Psoas muscle (tissue), 8 donors: ENCODE data around the gene B4GALT7. TPM values are rescaled to one million over a fixed set of nuclear protein-coding genes. Genes with fewer than 3 reads are reported as not detected.

Experiments
- ATAC-seq, 4 donors: fragments of 200-7000 bp; cut with Tn5 transposase; one replicate each; pipeline ENCODE4 v1.9.1; 2020; ENCODE audit warnings: moderate library complexity in 3 of 4, mild to moderate bottlenecking in 2 of 4
- DNase-seq, 2 donors: peaks; one replicate each; pipeline ENCODE4 v3.0.0-alpha.2; 2020
- H3K27ac ChIP-seq: fragments of 200-600 bp; one replicate; pipeline ENCODE4 v1.8.0; 2022
- H3K27me3 ChIP-seq, 3 donors: fragments of 200-600 bp in 1 of 3; one replicate each; pipeline versions ENCODE4 v1.6.1 to v1.8.0; 2013 to 2022; ENCODE audit warnings: low read length in 2 of 3, mild to moderate bottlenecking in 2 of 3, moderate library complexity in 1 of 3; ENCODE audit not compliant: insufficient read depth in 3 of 3
- H3K36me3 ChIP-seq, 2 donors: fragments of 200-600 bp in 1 of 2; one replicate each; pipeline versions ENCODE4 v1.6.1 to v1.8.0; 2013 to 2022; ENCODE audit warnings: low read depth in 1 of 2, mild to moderate bottlenecking in 1 of 2, moderate library complexity in 1 of 2; ENCODE audit not compliant: insufficient read depth in 1 of 2
- H3K4me1 ChIP-seq: fragments of 200-600 bp; one replicate; pipeline ENCODE4 v1.8.0; 2022
- H3K4me3 ChIP-seq: fragments of 200-600 bp; one replicate; pipeline ENCODE4 v1.8.0; 2022; ENCODE audit warnings: mild to moderate bottlenecking
- H3K9me3 ChIP-seq: fragments of 200-600 bp; one replicate; pipeline ENCODE4 v1.8.0; 2022
- CTCF ChIP-seq: fragments of 200-600 bp; IDR thresholded peaks from one replicate; pipeline ENCODE4 v1.8.0; 2022; ENCODE audit warnings: antibody characterized with exemption
- WGBS, 3 donors: extraction: QIAGEN DNeasy Blood & Tissue Kit; methylation state at CpG; one replicate each; pipeline versions ENCODE4 v1.1.6 to v1.1.7; 2013; 5-methylcytosine and 5-hydroxymethylcytosine counted together
- intact Hi-C, 2 donors: fragments of 100-400 bp; cut with DNase I; formaldehyde crosslinking; loops; one replicate each; pipeline versions ENCODE4 v1.11.0 to v1.14.2; 2022
- polyA plus RNA-seq, 3 donors: library from polyadenylated mRNA; stranded (reverse); fragments of 200-250 nt; gene quantifications; one replicate each; pipeline ENCODE4 v1.2.3, GENCODE V29; 2013
- total RNA-seq, 4 donors: library from RNA; stranded (reverse); fragmentation: NEBNext Ultra II Directional in 2 of 4; extraction: Animal tissue kit (Norgen Biotek cat#: 25700) in 2 of 4; gene quantifications; one replicate each; pipeline versions ENCODE4 v1.2.1 to v1.2.4, GENCODE V29; 2021 to 2023
- donor health status: healthy with polysubstance abuse.
- donor health status: DM: no; HTN: no; CAD: no; lungs with moderate emphysema.
- donor health status: Bipolar disorder and iron deficiency.
- donor health status: healthy.
- donor health status: DM: yes; HTN: yes; CAD: no.
- donor health status: DM: no; HTN: no; CAD: no.
- donor health status: DM: no; HTN: no; CAD: no.
- donor health status: DM: yes; HTN: yes; CAD: no.

Gene B4GALT7
- total and polyA plus RNA-seq, 7 donors: 12.7 to 23.1 (median 14.7) TPM

- 30 to 67% (median 51%) methylated on average over 1 of the region's 1 CpG for WGBS, 3 donors
- H3K9me3 ChIP-seq: no peaks in the 10 kb centered on the region
- H3K4me3 ChIP-seq: no peak overlapping the region
- TF ChIP-seq CTCF: no peak
- ATAC-seq (no peak), DNase-seq (no peak)
- H3K27ac ChIP-seq: no peak overlapping the region
- no peaks in the 10 kb centered on the region for H3K36me3 ChIP-seq
- H3K4me1 ChIP-seq: no peaks in the 10 kb centered on the region
- peaks cover 0 to 2% (median 0%) of the 10 kb centered on the region in 3 donors for H3K27me3 ChIP-seq
- intact Hi-C loops: no loop called here
These were observed 24.4 kb upstream of the B4GALT7 start for GRCh38 chr5:177575488-177575887.

GRCh38 chr5:177576169-177576568 lies 23.8 kb upstream of the B4GALT7 start:
- Histone ChIP-seq H3K4me3 (no peak overlapping the region), H3K27me3 (peaks cover 0 to 2% (median 0%) of the 10 kb centered on the region in 3 donors), H3K4me1 (no peaks in the 10 kb centered on the region), H3K9me3 (no peaks in the 10 kb centered on the region), H3K27ac (no peak overlapping the region), H3K36me3 (no peaks in the 10 kb centered on the region)
- TF ChIP-seq CTCF: no peak
- no peak for DNase-seq
- ATAC-seq: no peak
- intact Hi-C loops: no loop called here
- 68 to 82% (median 80%) methylated on average over 10 of the region's 10 CpGs for WGBS, 3 donors

- Histone ChIP-seq H3K27ac (no peak overlapping the region), H3K36me3 (no peaks in the 10 kb centered on the region), H3K27me3 (peaks cover 0 to 2% (median 0%) of the 10 kb centered on the region in 3 donors), H3K4me3 (no peak overlapping the region), H3K4me1 (no peaks in the 10 kb centered on the region), H3K9me3 (no peaks in the 10 kb centered on the region)
- DNase-seq: no peak
- ATAC-seq: no peak
- intact Hi-C loops: no loop called here
- no peak for TF ChIP-seq CTCF
- WGBS, 3 donors: 87 to 91% (median 88%) methylated on average over 8 of the region's 8 CpGs
These were observed 21.6 kb upstream of the B4GALT7 start for GRCh38 chr5:177578316-177578715.

- no peak for TF ChIP-seq CTCF
- no peak for ATAC-seq
- DNase-seq: no peak
- H3K9me3 ChIP-seq: no peaks in the 10 kb centered on the region
- 25 to 31% (median 29%) methylated on average over 13 of the region's 13 CpGs for WGBS, 3 donors
- H3K27me3 ChIP-seq: peaks cover 0 to 16% (median 3%) of the 10 kb centered on the region in 3 donors
- H3K4me1 ChIP-seq: peaks cover 7% of the 10 kb centered on the region
- no peak overlapping the region for H3K4me3 ChIP-seq
- peaks cover 0 to 5% of the 10 kb centered on the region in 2 donors for H3K36me3 ChIP-seq
- no peak overlapping the region for H3K27ac ChIP-seq
- intact Hi-C loops: no loop called here
These were observed 11.5 kb upstream of the B4GALT7 start for GRCh38 chr5:177588413-177588909.

GRCh38 chr5:177590406-177590805 lies 9.5 kb upstream of the B4GALT7 start:
- peaks cover 9 to 24% of the 10 kb centered on the region in 2 donors for H3K36me3 ChIP-seq
- peaks cover 0 to 16% (median 3%) of the 10 kb centered on the region in 3 donors for H3K27me3 ChIP-seq
- 57 to 81% (median 80%) methylated on average over 1 of the region's 1 CpG for WGBS, 3 donors
- TF ChIP-seq CTCF: no peak
- H3K9me3 ChIP-seq: no peaks in the 10 kb centered on the region
- peaks cover 10% of the 10 kb centered on the region for H3K4me1 ChIP-seq
- intact Hi-C loops: loop anchor here in 1 of 2 donors (10.0 kb wide), 1 partner anchor 46 kb away; no protein-coding TSS in a partner anchor
- H3K27ac ChIP-seq: no peak overlapping the region
- ATAC-seq: no peak
- DNase-seq: no peak
- H3K4me3 ChIP-seq: no peak overlapping the region
